WTC11 (cell line): Measurements from ENCODE around the gene HOXC4.

Source experiments
- ATF1 ChIP-seq: sonication (generic); formaldehyde crosslinking; IDR thresholded peaks from 2 replicates; pipeline ENCODE4 v1.8.1; 2023; ENCODE audit warnings: mild to moderate bottlenecking, moderate library complexity, missing genetic modification reagents
- CTCF ChIP-seq: fragments of 200-600 bp; IDR thresholded peaks from 2 replicates; pipeline ENCODE4 v1.8.0; 2022; ENCODE audit warnings: antibody characterized with exemption
- E2F5 ChIP-seq: sonication (generic); formaldehyde crosslinking; IDR thresholded peaks from 2 replicates; pipeline ENCODE4 v1.8.1; 2022; ENCODE audit warnings: mild to moderate bottlenecking, moderate library complexity, missing genetic modification reagents
- TEAD4 ChIP-seq: sonication (generic); formaldehyde crosslinking; IDR thresholded peaks from 2 replicates; pipeline ENCODE4 v1.8.0; 2022; ENCODE audit warnings: mild to moderate bottlenecking, missing genetic modification reagents
- USF1 ChIP-seq: sonication (generic); formaldehyde crosslinking; IDR thresholded peaks from 2 replicates; pipeline ENCODE4 v1.8.0; 2022; ENCODE audit warnings: mild to moderate bottlenecking, missing genetic modification reagents
- TF ChIP-seq, protein P1 (sequence below): sonication (generic); formaldehyde crosslinking; conservative IDR thresholded peaks from 2 replicates; pipeline ENCODE4 v1.8.1; 2022; ENCODE audit warnings: mild to moderate bottlenecking, missing genetic modification reagents
- TF ChIP-seq, protein P2 (sequence below): sonication (generic); formaldehyde crosslinking; IDR thresholded peaks from 2 replicates; pipeline ENCODE4 v1.8.0; 2022; ENCODE audit warnings: mild to moderate bottlenecking, missing genetic modification reagents

GRCh38 chr12:54016051-54016450 is 37.6 kb upstream of the HOXC4 start:
- no peak for TF ChIP-seq USF1
- no peak for TF ChIP-seq CTCF
- TF ChIP-seq, protein P1, sequence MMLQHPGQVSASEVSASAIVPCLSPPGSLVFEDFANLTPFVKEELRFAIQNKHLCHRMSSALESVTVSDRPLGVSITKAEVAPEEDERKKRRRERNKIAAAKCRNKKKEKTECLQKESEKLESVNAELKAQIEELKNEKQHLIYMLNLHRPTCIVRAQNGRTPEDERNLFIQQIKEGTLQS: no peak
- TF ChIP-seq, protein P2, sequence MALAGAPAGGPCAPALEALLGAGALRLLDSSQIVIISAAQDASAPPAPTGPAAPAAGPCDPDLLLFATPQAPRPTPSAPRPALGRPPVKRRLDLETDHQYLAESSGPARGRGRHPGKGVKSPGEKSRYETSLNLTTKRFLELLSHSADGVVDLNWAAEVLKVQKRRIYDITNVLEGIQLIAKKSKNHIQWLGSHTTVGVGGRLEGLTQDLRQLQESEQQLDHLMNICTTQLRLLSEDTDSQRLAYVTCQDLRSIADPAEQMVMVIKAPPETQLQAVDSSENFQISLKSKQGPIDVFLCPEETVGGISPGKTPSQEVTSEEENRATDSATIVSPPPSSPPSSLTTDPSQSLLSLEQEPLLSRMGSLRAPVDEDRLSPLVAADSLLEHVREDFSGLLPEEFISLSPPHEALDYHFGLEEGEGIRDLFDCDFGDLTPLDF (CRISPR knock-in tag): no peak
- no peak for TF ChIP-seq E2F5 (CRISPR knock-in tag)
- TF ChIP-seq TEAD4 (CRISPR knock-in tag): no peak
- no peak for TF ChIP-seq ATF1 (CRISPR knock-in tag)
